Stimulated activated CD4-positive, alpha-beta T cell treated with anti-CD3 and anti-CD28 coated beads, Interleukin-1b, Interleukin-23, amount 100 ng/mL, for 1 hour (primary cell): ENCODE results near the gene GRIK2.

Source experiments
- DNase-seq, 2 donors: peaks; one replicate each; pipeline ENCODE4 v3.0.0-alpha.2; 2020; ENCODE audit warnings: low read depth in 2 of 2

The GRIK2 gene

DNA sequence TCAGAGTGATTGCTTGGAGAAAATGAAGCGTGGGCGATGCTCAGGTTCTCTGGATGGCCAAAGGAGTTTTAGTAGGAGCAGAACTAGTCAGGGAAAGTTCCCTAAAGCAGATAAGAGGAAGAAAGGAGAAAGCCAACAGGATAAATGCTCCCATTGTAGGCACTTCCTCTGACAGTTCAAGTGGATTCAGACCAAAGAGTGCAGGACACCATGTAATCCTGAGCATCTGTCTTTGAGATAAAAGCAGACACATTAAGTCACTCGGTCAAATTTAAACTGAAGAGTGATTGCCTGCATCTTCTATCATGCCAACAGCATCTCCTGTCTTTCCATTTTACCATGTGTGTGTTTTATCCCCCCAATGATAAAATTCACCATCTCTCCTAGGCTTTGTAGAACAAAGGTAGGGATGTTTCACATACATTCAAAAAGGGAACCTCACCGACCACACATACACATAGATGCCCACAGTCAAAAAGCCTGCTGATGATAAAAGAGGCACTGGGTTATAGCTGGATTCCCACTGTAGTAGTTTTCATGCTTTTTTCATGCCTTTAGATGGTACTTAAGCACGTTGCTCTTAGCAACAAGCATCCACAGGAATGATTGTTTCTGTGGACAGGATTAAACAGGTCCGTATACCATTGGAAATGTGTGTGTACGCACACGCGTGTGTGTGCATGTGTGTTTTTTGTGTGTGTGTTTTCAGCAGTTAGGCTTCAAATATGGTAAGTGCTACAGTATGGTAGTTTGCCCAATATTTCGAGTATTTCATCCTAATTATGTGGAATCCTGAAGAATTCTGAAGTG lies 7.0 kb downstream of the GRIK2 start:
- DNase-seq, result no peak

DNA sequence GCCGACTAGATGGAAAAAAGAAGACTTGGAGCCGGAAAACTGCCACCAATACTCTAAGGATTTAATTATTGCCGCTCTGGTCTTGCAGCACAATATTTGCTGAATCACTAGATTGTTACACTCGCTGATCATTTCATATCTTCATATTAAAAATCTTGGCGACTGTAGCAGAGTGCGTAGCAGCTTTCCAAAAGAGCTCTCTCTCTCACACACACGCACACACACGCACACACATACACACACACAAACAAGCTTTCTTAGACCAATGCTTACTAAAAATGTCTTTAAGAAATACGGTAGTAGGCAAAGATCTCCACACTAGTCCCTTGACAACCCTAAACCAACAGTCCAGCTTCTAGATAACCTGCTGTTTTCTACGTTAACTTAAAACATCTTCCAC lies 7.7 kb downstream of the GRIK2 start:
- no peak for DNase-seq

DNA sequence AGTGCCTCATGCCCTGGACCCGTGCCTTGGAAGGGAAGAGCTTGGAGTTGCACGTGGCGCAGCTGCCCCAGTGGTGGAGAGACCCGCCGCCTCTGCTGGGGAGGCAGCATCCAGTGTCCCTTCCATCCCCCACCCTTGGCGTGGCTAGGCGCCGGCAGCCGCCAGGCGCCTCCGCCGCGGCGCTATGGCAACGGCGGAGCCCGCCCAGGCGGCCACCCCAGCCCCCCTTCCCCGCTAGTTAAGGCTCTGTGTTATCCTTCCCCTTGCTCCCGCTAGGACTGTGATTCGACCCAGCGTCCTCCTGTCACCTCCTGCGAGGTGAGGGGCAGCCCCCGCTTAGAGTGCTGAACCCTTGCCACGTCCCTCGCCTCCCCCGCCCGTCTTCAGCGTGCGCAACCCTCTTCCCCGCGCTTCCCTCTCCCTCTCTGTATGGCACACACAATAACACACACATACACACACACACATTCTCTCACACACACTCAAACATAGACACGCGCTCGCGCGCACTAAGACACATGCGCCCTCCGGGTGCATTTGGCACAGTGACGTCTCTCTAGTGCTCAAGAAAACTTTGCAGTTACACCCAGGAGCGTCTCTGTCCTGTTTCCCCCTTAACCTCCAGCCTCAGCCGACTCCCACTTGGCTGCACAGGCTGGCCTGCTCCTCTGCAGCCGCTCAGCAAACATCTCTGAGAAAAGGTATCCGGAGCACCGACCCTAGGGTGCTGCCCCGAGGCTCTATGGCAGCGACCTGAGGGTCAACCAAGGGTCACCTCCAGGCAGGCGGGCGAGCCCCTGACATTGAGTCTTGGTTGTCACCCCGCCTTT lies 8.5 kb downstream of the GRIK2 start:
- no peak for DNase-seq

DNA sequence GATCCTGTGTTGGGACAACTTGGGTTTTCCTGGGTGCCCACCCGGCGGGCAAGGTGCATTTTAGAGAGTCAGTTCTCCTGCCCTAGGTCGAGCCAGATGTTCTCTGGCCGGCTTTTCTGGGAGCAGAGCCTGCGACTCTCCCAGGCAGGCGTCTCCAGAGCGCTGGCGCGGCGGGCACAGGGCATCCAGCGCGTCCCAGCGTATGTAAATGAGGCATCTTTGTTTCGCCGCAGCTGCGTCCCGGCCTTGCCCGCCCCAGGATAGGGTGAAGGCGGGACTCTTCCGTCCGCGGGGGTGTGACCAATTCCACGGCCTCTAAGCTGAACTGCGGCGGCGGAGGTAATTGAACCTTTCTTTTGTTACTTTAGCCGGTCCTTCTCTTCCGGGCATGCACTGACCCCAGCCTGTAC lies 9.1 kb downstream of the GRIK2 start:
- DNase-seq, result no peak

DNA sequence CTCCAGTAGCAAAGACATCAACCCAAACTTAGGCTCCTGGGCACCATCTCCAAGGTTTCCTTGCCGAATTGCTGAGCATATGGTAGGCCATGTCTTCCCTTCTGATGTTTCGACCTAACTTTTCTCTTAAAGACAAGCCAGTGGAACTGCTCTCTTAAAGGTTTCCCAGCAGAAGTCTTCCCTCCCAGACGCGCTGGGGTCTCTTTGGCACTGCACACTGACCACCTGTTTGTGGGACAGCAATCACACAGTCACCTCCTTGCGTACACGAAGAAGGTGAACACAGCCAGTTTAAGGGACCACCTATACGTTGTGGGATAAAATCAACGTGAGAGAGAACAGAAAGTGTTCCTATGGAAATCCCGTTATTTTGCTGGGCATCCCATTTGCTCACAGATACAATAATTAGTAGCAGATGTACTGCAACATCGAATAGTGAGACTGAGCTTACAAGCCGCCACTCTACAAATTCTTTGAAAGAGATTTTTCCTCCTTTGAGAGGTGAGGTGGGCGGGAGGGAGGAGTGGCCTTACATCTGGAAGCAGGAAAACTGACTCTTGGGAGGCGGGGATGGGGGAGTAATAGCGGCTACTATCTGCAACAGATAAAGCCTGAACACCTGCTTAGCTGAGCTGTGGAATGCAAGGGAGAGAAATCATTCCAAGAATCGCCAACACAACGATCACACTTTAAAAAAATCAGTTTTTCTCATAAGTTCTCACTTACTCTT lies 9.9 kb downstream of the GRIK2 start:
- no peak for DNase-seq

DNA sequence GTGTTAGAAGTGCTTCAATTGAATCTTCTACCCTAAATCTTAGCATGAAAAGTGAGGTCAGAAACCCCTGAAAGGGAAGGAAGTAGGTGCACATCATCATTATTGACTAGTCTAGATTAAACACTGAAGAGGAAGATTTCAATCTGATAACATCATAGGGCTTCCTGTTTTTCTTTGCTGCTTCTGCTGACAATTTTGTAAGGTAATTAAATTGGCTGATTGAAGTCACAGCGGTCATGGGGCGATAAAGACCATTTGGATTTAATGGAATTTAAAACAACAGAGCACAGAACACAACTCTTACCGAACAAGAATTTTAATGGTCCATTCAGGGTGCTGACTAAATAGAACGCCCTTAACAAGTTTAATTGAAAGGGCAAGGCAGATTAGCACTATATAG lies 11.3 kb downstream of the GRIK2 start:
- DNase-seq, result no peak

DNA sequence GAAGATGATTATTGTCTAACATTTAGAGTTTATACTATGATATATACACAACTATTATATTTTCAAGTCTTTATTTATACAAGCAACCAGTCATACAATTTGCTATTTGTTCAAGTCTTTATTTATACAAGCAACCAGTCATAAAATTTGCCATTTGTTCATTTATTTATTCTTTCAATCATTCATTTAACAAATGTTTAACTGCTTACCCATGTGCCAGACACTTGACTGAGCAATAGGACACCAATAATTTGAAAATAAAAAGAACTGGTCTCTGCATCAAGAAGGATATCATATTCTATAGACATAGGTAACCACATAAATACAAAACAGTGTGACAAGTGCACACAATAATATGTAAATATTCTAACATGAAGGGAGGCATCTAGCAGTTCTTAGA lies 20.3 kb downstream of the GRIK2 start:
- no peak for DNase-seq

DNA sequence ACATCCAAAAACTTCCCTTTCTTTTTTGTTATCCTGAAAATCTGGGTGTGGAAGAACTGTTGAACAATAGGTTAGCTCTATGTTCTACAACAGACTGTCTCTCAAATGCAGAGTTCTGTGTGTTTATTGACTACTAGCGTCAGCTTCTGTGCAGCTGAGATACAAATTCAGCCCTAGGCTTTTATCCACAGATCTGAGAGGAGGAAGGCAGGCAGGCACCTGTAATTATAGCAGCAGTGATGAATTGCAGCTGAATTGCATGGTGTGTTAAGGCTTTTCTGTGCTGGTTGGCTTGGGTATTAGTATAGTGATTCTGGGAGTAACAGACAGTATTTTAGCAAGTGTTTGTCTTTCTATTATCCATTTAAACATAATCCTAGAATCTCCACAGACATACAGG lies 24.4 kb downstream of the GRIK2 start:
- no peak for DNase-seq

DNA sequence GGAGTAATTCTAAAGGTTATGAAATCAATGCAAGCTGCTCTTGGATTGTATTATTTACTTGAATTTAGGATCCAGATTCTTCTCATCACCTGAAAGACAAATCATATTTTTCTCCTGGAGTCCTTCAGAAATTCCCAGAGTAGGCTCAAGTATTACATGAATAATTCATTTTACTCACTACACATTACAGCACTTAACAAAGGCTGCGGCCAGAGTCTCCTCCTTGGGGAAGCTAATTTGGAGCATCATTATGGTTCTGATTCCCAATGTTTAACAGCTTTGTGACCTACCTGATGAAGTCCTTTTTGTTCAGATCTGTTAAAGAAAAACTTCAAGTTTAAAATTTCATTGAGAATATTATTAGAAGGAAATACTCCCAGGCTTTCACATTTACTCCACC lies 28.7 kb downstream of the GRIK2 start:
- DNase-seq, result no peak

DNA sequence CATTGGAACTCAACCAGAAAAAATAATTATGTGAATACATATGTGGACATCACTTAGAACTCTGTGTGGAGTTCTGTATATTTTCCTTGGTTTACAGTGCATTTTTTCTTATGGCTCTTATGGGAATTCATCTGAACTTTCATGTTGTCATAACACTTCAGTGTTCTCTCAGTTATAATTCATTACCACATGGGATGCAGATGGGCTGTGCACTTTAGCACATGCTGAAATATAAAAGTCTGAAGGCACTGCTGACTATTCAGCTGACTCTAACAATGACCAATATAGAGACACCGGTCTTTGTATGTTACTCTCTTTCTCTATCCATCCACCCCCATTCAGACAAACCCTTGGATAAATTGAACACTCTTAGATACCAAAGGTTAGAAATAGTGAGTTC lies 29.3 kb downstream of the GRIK2 start:
- no peak for DNase-seq

DNA sequence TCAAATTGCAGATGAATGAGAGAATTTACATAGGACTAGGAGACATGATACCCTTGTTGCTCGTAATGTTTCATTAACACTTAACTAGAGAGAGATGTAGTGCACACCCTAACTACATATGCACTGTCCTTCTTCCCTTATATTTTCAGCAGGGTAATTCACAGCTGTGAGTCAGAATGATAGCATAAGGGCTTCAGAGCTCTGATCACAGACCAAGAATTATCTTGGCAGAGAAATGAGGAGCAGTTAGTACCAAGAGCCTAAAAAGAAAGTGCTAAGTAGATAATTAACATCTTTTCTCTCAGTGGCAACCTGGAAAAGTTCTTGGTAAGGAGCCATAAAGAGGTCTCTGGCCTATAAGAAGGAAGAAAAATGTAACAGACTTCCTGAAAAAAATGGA lies 35.8 kb downstream of the GRIK2 start:
- DNase-seq, result no peak

DNA sequence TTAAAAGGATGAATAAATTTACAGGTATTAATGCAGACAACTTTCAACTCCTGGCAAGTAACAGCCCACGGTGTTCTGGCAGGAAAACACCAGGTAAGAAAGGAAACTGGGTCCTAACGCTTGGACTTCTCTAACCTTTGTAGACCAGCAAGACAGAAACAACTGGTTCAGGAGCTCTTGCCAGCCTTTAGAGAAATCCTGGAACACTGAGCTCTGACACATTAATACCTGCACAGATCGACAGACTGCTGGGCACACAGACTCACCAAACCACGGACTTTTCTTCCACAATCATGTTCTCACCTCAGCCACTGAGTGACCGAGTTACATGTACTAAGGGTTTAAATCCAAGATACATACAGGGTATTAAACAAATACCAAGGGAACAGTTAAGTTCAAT lies 36.3 kb downstream of the GRIK2 start:
- DNase-seq, result no peak

DNA sequence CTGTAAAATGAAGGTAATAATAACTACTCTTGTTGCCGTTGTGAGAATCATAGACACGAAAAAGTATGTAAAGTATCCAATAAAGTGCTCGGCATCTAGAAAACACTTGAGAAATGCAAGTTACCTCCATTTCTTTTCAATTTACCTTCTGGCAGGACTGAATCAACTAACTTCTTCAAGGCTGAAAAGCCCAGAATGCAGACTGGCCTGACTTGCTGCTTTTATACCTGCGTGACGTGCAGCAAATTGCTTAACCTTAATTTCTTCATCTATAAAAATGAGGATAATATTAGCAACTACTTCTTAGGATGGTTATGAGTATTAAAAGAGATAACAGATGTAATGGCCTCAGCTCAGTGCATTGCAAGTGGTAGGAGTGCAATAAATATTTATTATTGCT lies 39.6 kb downstream of the GRIK2 start:
- DNase-seq, result no peak

DNA sequence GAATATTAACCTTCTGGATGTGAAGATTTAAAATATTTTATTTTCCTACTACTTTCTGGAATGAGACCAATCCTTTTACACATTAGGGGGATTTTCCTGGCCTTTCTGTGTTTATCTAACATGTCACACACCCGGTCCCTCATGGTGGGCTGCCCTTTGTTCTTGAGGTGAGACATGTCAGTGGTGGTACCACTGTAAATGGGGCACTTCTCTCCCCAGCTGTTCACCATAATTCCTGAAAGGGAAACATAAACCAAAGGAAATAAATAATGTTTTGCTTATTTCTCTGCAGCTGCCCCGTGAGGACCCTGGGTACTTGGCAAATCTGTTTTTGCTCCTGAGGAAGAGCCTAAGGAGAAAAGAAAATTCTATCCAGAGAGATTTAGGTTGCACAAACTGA lies 41.1 kb downstream of the GRIK2 start:
- no peak for DNase-seq

DNA sequence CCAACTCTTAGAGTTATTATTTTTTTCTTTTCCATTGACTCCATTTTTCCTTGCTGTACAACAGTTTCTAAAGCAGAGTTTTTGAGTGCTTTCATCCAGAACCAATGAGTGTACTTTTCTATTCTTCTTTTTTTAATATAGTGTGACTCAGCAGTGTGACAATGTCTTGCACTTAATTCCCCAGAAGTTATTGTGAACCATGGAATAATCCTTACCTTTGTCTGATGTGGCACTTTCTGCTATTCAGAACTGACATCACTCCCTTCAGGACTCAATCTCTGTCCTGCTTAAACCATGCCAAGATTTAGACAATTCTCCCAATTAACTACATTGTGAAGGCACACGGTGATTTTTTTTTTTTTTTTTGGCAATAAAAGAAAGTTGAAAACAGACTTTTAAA lies 41.5 kb downstream of the GRIK2 start:
- no peak for DNase-seq

DNA sequence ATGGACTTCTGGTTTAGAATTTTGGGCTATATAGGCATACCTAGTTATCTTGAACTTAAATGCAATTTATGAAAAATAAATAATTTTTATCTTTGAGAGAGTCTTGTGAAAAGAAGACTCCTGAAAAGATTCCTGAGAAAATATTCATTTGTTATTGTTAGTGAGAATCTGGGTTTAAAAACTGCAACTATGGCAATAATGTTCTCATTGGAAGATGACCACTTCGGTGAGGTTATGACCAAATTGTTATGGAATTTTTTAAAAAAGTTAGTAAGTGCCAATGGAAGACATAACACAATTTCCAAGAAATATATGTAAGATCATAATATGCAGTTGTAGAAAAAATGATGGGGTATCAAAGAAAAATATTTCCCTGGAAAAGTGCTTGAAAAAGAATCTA lies 46.3 kb downstream of the GRIK2 start:
- no peak for DNase-seq

DNA sequence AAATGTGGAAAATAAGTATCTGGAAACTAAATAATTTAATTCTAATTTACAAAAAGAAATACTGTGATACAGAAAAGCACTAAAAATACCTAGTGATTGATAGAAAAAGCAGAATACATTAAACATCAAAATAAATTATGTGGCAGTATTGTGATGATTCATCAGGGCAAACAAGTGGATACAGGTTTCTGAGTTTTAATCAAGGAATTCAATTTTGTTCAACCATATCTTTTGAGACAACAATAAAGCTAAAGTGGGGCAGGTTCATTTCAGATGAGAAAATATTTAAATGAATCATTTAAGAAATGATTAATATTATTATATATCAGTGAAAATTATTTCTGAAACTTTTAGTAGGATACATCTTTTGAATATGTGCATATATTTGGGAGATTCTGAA lies 49.8 kb downstream of the GRIK2 start:
- DNase-seq, result no peak

DNA sequence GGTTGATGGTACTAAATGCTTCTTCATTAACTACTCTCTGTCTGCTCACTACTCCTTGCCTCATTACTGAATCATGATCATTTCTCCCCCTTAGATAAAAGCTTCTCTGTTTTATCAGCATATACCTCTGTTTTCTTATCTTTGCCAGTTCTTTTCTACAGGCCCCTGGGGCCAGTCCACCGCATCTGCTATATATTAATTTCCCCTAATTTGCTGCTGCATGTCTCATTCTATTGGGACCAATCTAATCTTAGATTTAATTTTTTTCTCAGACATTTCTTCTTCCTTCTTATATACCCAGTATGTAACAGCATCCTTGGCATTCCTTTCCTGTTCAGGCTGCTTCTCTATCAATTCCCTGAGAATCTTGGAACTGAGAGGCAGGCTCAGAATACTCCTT lies 51.2 kb downstream of the GRIK2 start:
- no peak for DNase-seq

DNA sequence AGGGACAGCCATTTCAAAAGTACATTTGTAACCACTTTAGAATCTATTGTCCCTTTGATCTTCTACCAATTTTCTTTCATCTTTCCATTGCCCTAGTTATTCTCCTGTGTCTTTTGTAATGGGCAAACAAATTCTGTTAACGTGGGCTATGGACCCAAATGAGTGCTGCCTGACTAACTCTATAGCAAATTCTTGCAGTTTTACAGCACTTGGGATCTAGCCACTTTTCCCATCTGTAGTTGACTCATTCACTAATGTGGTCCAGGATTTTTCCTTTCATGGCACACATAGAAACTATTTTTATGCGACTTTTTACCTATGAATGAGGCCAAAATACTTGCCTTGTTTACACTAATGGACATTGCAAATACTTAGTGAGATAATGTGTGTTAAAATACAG lies 52.0 kb downstream of the GRIK2 start:
- no peak for DNase-seq

DNA sequence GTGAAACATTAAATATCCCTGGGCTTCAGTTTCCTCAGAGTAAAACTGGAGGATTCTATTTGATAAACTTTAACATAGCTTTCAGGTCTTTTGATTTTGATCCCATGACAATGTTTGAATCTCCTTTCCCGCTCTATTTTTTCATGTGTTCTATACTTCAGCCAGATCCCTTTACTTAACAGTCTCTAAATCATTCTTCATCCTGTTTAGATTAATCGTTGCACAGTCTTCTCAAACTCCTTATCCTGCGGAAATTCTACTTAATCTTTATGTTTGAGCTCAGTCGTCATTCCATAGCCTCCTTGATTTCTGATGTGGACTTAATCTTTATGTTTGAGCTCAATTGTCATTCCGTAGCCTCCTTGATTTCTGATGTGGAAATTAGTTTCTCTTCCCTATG lies 57.4 kb downstream of the GRIK2 start:
- DNase-seq, result no peak

DNA sequence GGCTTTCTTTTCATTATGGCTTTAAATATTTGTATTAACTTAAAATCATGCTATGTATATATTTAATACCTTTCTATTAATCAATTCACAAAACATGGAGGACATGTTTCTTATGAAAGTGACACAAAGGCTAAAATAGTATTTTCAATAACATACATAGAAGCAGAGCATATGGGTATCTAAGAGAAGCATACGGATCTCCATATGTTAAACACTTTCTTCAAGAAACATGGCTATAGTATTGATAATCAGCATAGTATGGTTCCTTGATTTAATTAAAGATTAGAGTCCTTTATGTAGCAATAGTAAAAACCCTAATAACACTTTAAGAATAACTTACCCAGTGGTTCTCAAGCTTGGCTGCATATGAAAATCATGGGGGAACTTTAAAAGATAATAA lies 58.5 kb downstream of the GRIK2 start:
- DNase-seq, result no peak

DNA sequence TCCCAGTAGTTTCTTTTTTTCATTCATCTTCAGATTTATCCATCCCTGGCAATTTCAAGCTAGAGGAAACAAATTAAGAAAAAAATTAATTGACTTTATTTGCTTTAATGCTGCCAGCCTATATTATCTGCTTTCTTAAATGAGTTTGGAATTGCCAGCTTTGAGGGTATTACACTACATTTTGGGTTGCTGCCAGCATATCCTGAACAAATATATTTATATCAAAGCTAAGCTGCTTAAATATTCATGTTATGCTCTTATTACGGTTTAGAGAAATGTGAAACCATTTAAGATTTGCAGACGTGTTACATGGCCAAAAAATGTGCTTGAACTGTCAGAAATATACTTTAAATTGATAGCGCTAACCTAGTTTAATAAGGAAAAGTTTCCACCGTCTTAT lies 59.7 kb downstream of the GRIK2 start:
- no peak for DNase-seq
